Measurements from ENCODE around the gene CCDC85C.

Gene CCDC85C

GRCh38 chr14:99628887-99629618 lies 25.0 kb upstream of the CCDC85C start:
- peak; percentile 58 for DNase-seq

- DNase-seq: no peak
These were observed 23.7 kb upstream of the CCDC85C start for GRCh38 chr14:99627510-99628381.

- no peak for DNase-seq
These were observed 23.1 kb upstream of the CCDC85C start for GRCh38 chr14:99627100-99627499.

GRCh38 chr14:99626041-99626648 lies 22.1 kb upstream of the CCDC85C start:
- DNase-seq: no peak

- no peak for DNase-seq
These were observed 21.5 kb upstream of the CCDC85C start for GRCh38 chr14:99625476-99625875.

GRCh38 chr14:99624971-99625370 lies 21.0 kb upstream of the CCDC85C start:
- DNase-seq: no peak

- DNase-seq: no peak
These were observed 20.0 kb upstream of the CCDC85C start for GRCh38 chr14:99624024-99624423.

GRCh38 chr14:99621948-99622347 lies 17.9 kb upstream of the CCDC85C start:
- no peak for DNase-seq

- DNase-seq: no peak
These were observed 16.1 kb upstream of the CCDC85C start for GRCh38 chr14:99619835-99620834.

- DNase-seq: no peak
These were observed 13.1 kb upstream of the CCDC85C start for GRCh38 chr14:99616832-99617800.

GRCh38 chr14:99615497-99616157 lies 11.6 kb upstream of the CCDC85C start:
- DNase-seq: no peak

GRCh38 chr14:99612738-99613330 lies 8.8 kb upstream of the CCDC85C start:
- no peak for DNase-seq

- DNase-seq: peak; percentile 37
These were observed 8.2 kb upstream of the CCDC85C start for GRCh38 chr14:99612071-99612737.

GRCh38 chr14:99611646-99612045 lies 7.6 kb upstream of the CCDC85C start:
- no peak for DNase-seq

GRCh38 chr14:99609245-99610170 lies 5.5 kb upstream of the CCDC85C start:
- no peak for DNase-seq

- no peak for DNase-seq
These were observed 4.6 kb upstream of the CCDC85C start for GRCh38 chr14:99608591-99608990.

GRCh38 chr14:99606359-99606758 lies 2.4 kb upstream of the CCDC85C start:
- no peak for DNase-seq

GRCh38 chr14:99605299-99605961 lies 1.4 kb upstream of the CCDC85C start:
- DNase-seq: peak; percentile 74

Measured in NCI-H1436 (cell line).